D721Med (cell line): ENCODE results near the gene MCM5.
A peak's percentile ranks its signal among the peaks of the same experiment; 100 is the strongest.

Source experiments
- DNase-seq: peaks from one replicate; pipeline ENCODE4 v3.0.0; 2011; ENCODE audit warnings: low spot score; ENCODE audit not compliant: insufficient read length
- FAIRE-seq: peaks from 2 replicates; lab custom pipeline; 2011; peaks lifted over from hg19 to GRCh38; lab: Jason Lieb, UNC
- CTCF ChIP-seq: IDR thresholded peaks from 2 replicates; pipeline ENCODE4 v1.5.1; 2012; ENCODE audit warnings: mild to moderate bottlenecking, control low read depth; ENCODE audit not compliant: insufficient read depth; ENCODE audit errors: missing control alignments

The MCM5 gene

DNA sequence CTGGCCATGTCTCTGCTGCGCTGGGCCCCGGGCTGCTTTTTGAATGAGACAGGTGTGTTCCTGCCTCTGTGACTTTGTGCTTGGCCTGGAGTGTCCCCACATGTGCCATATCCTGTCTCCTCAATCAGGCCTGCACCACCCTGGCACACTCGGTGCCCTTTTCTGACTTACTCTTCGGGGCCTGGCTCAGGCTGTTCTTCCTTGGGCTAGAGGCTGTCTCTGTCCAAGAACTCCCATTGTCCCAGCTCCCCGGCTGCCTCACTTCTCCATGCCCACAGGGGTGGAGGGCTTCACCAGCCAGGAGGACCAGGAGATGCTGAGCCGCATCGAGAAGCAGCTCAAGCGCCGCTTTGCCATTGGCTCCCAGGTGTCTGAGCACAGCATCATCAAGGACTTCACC is 23.0 kb downstream of the MCM5 start:
- FAIRE-seq: no peak
- no peak for TF ChIP-seq CTCF

DNA sequence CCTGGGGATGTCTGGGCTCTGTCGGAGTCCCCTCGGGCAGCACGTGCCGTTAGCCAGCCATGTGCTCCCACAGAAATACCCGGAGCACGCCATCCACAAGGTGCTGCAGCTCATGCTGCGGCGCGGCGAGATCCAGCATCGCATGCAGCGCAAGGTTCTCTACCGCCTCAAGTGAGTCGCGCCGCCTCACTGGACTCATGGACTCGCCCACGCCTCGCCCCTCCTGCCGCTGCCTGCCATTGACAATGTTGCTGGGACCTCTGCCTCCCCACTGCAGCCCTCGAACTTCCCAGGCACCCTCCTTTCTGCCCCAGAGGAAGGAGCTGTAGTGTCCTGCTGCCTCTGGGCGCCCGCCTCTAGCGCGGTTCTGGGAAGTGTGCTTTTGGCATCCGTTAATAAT is 24.1 kb downstream of the MCM5 start:
- TF ChIP-seq CTCF: no peak
- DNase-seq (no peak), FAIRE-seq (no peak)

More for the DNA sequence above, 23.0 kb downstream of the MCM5 start:
- no peak for DNase-seq

- no peak for TF ChIP-seq CTCF
- no peak for FAIRE-seq
- no peak for DNase-seq
Observed at GRCh38 chr22:35424761-35425160, 24.8 kb downstream of the MCM5 start.

DNA sequence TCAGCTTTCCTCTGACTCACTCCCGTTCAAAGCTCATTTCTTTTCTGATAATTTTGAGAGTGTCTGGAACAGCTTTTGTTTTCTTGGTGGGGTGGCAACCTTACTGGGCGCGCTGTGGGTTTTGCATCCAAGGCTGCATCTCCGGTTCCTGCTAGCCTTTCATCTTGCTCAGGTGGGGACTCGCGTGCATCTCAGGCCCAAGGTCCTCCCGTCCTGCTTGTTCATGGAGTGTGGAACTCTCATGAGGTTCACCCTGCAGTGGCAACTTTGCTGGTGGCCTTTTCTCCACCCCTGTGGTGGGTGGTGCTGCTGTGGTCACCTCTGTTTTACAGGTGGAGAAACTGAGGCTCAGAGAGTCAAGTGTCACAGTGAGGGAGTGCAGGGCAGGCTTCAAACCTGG is 25.6 kb downstream of the MCM5 start:
- FAIRE-seq: no peak
- no peak for DNase-seq
- no peak for TF ChIP-seq CTCF

DNA sequence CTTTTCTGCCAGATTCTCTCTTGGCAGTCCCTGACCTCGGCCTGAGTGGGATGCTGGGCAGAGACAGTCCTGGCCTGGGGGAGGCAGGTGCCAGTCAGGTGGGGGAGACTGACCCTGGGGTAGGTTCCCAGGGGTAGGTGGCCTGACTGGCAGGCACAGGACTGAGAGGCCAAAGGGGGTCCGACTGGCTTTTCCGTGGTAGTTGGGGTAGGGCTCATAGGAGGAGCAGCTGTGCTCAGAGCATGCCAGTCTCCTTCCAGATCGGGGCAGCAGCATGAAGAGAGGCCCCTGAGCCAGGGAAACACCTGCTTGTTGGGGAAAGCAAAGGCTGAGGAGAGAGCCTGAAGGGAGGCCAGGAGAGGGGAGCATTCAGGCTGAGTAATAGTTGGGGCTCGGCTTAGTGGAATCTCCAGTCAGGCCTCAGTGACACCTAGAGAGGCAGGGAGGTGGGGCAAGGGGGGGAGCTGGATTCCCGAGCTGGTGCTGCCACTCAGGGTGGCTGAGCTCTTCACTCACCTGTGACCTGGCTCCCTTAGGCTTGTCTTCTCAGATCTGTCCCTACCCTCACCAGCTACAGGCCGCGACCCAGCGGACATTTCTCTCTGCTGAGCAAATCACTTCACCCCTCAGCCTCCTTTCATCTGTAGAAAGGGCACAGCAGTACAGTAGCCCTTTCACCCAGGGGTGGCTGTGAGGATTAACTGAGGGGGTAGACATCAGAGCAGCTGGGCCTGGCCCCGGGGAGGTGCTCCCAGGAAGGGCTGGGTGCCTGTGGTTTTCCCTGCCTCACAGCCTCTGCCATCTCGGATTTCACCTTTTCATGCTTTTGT is 26.2 kb downstream of the MCM5 start:
- FAIRE-seq (no peak), DNase-seq (no peak)
- no peak for TF ChIP-seq CTCF

DNA sequence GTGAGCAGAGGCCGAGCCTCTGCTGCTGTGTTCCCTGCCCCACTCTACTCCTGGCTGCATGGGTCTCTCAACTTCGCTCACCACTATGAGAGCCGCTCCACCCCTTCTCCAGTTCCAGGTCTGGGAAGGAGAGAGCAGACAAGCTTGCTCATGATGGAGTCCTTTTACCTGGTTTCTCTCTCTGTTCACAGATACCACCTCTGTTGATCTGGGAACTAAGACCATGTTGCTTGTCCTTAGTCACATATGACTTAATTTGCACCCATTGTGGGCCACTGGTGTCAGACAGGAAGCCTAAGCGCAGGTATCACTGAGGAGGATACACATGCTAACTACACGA is 26.8 kb downstream of the MCM5 start:
- DNase-seq (no peak), FAIRE-seq (no peak)
- TF ChIP-seq CTCF: no peak

GRCh38 chr22:35430897-35431322 is 31.0 kb downstream of the MCM5 start:
- DNase-seq: peak; percentile 36
- peak; percentile 68 for TF ChIP-seq CTCF
- no peak for FAIRE-seq
